ENCODE measurements around the gene RCAN3. TPM values are rescaled to one million over a fixed set of nuclear protein-coding genes. Genes with fewer than 3 reads are reported as not detected.

Gene RCAN3
- total RNA-seq, 4 donors from 2014 or later, result 2.6 to 22.1 (median 7.3) TPM

GRCh38 chr1:24586970-24587820 lies 84.6 kb downstream of the RCAN3 start:
- no peaks in the 10 kb centered on the region for H3K36me3 ChIP-seq
- no peak overlapping the region for H3K4me3 ChIP-seq
- intact Hi-C loops (cut with DNase I; ENCODE audit: low total_unique reads), result no loop called here
- peak; percentile 38 to 62 (median 53) for TF ChIP-seq CTCF (IDR thresholded peaks at IDR 0.05)
- TF ChIP-seq POLR2A (IDR thresholded peaks at IDR 0.05), result no peak
- DNase-seq, result no peak
- H3K9me3 ChIP-seq, result no peaks in the 10 kb centered on the region
- H3K27me3 ChIP-seq, result no peaks in the 10 kb centered on the region
- no peaks in the 10 kb centered on the region for H3K4me1 ChIP-seq
- no peak overlapping the region for H3K27ac ChIP-seq

- H3K4me3 ChIP-seq, result no peak overlapping the region
- H3K9me3 ChIP-seq, result no peaks in the 10 kb centered on the region
- TF ChIP-seq CTCF (IDR thresholded peaks at IDR 0.05) (no peak), POLR2A (IDR thresholded peaks at IDR 0.05) (no peak)
- DNase-seq, result no peak
- intact Hi-C loops (cut with DNase I; ENCODE audit: low total_unique reads), result no loop called here
- H3K27me3 ChIP-seq, result no peaks in the 10 kb centered on the region
- no peaks in the 10 kb centered on the region for H3K4me1 ChIP-seq
- H3K36me3 ChIP-seq, result no peaks in the 10 kb centered on the region
- H3K27ac ChIP-seq, result no peak overlapping the region
These were observed 85.9 kb downstream of the RCAN3 start for GRCh38 chr1:24588573-24588972.

- TF ChIP-seq POLR2A (IDR thresholded peaks at IDR 0.05), result no peak
- TF ChIP-seq CTCF (IDR thresholded peaks at IDR 0.05), result no peak
- H3K36me3 ChIP-seq, result no peaks in the 10 kb centered on the region
- no peaks in the 10 kb centered on the region for H3K9me3 ChIP-seq
- H3K27me3 ChIP-seq, result no peaks in the 10 kb centered on the region
- intact Hi-C loops (cut with DNase I; ENCODE audit: low total_unique reads), result no loop called here
- H3K27ac ChIP-seq, result no peak overlapping the region
- no peaks in the 10 kb centered on the region for H3K4me1 ChIP-seq
- no peak overlapping the region for H3K4me3 ChIP-seq
- no peak for DNase-seq
These were observed 86.6 kb downstream of the RCAN3 start for GRCh38 chr1:24589200-24589599.

Other genes starting within 250 kb of the RCAN3 start
- under 1 TPM in 2 of 4 donors, not detected in 2; 0.15 to 0.35 TPM for gene GRHL3, start 183.5 kb upstream of the RCAN3 start, total RNA-seq
- gene STPG1, start 89.1 kb upstream of the RCAN3 start, total RNA-seq, result 10 to 100 TPM in 1 of 4 donors, 1 to 10 TPM in 3; 1.0 to 11.5 (median 4.0) TPM
- gene NIPAL3, start 87.0 kb upstream of the RCAN3 start, total RNA-seq, result 10 to 100 TPM; 14.2 to 36.8 (median 21.5) TPM
- under 1 TPM in 2 of 4 donors, not detected in 2; 0.18 to 0.48 TPM for gene NCMAP, start 53.3 kb downstream of the RCAN3 start, total RNA-seq
- 100 to 1,000 TPM in 2 of 4 donors, 10 to 100 TPM in 2; 92.6 to 177 (median 129) TPM for gene SRRM1, start 140.5 kb downstream of the RCAN3 start, total RNA-seq
- 100 to 1,000 TPM; 294 to 434 (median 374) TPM for gene CLIC4, start 242.6 kb downstream of the RCAN3 start, total RNA-seq

All from uterus (tissue), 4 donors.